Effector memory CD4-positive, alpha-beta T cell (primary cell): ENCODE measurements around the gene SGMS1.
"Not testable (repeated sequence)": the region's sequence is repeated elsewhere in the genome, so short reads cannot be mapped to it uniquely, and the experiment has no call there.

Experiments used
- DNase-seq, 3 donors: peaks; one replicate each; pipeline ENCODE4 v3.0.0-alpha.2; 2020
- H3K27ac ChIP-seq: 2 replicates; pipeline ENCODE4 v1.7.0; 2013; ENCODE audit warnings: mild to moderate bottlenecking, low read length, moderate library complexity; ENCODE audit not compliant: insufficient read depth, poor library complexity, severe bottlenecking
- H3K27me3 ChIP-seq: replicated peaks from 2 replicates; pipeline ENCODE4 v1.7.0; 2013; ENCODE audit warnings: mild to moderate bottlenecking, low read length; ENCODE audit not compliant: insufficient read depth, control insufficient read depth, poor library complexity, severe bottlenecking
- H3K36me3 ChIP-seq: 2 replicates; pipeline ENCODE4 v1.7.0; 2013; ENCODE audit warnings: mild to moderate bottlenecking, low read length, moderate library complexity; ENCODE audit not compliant: control insufficient read depth, insufficient read depth
- H3K4me1 ChIP-seq: 2 replicates; pipeline ENCODE4 v1.7.0; 2013; ENCODE audit warnings: low read length, mild to moderate bottlenecking; ENCODE audit not compliant: control insufficient read depth, insufficient read depth, poor library complexity, severe bottlenecking
- H3K4me3 ChIP-seq: 2 replicates; pipeline ENCODE4 v1.7.0; 2013; ENCODE audit warnings: low read length, low read depth, mild to moderate bottlenecking; ENCODE audit not compliant: insufficient read depth, poor library complexity, severe bottlenecking
- H3K9me3 ChIP-seq: 2 replicates; pipeline ENCODE4 v1.7.0; 2013; ENCODE audit warnings: mild to moderate bottlenecking, low read length, moderate library complexity; ENCODE audit not compliant: control insufficient read depth

The SGMS1 gene

GRCh38 chr10:50503661-50504320 lies 120.0 kb downstream of the SGMS1 start:
- Histone ChIP-seq H3K4me1 (peaks cover 12% of the 10 kb centered on the region), H3K27me3 (no peaks in the 10 kb centered on the region), H3K27ac (no peak overlapping the region), H3K9me3 (no peaks in the 10 kb centered on the region), H3K4me3 (no peak overlapping the region), H3K36me3 (no peaks in the 10 kb centered on the region)
- DNase-seq: no peak

GRCh38 chr10:50503156-50503555 lies 120.6 kb downstream of the SGMS1 start:
- not testable (repeated sequence) for H3K27ac ChIP-seq, H3K4me1 ChIP-seq, H3K9me3 ChIP-seq, H3K4me3 ChIP-seq, H3K27me3 ChIP-seq, H3K36me3 ChIP-seq, DNase-seq

GRCh38 chr10:50501924-50502452 lies 121.8 kb downstream of the SGMS1 start:
- DNase-seq: no peak
- Histone ChIP-seq H3K4me3 (no peak overlapping the region), H3K27me3 (no peaks in the 10 kb centered on the region), H3K9me3 (no peaks in the 10 kb centered on the region), H3K27ac (no peak overlapping the region), H3K36me3 (no peaks in the 10 kb centered on the region), H3K4me1 (peaks cover 8% of the 10 kb centered on the region)

- peaks cover 8% of the 10 kb centered on the region for H3K4me1 ChIP-seq
- DNase-seq: no peak
- H3K27ac ChIP-seq: no peak overlapping the region
- H3K27me3 ChIP-seq: no peaks in the 10 kb centered on the region
- no peaks in the 10 kb centered on the region for H3K36me3 ChIP-seq
- H3K4me3 ChIP-seq: no peak overlapping the region
- no peaks in the 10 kb centered on the region for H3K9me3 ChIP-seq
Measured at GRCh38 chr10:50501478-50501877, 122.3 kb downstream of the SGMS1 start.

- Histone ChIP-seq H3K36me3 (no peaks in the 10 kb centered on the region), H3K27ac (no peak overlapping the region), H3K27me3 (no peaks in the 10 kb centered on the region), H3K4me1 (peaks cover 8% of the 10 kb centered on the region), H3K4me3 (no peak overlapping the region), H3K9me3 (no peaks in the 10 kb centered on the region)
- no peak for DNase-seq
Measured at GRCh38 chr10:50498465-50498864, 125.3 kb downstream of the SGMS1 start.

GRCh38 chr10:50497758-50498157 lies 126.0 kb downstream of the SGMS1 start:
- no peaks in the 10 kb centered on the region for H3K9me3 ChIP-seq
- H3K27me3 ChIP-seq: no peaks in the 10 kb centered on the region
- no peak overlapping the region for H3K4me3 ChIP-seq
- H3K36me3 ChIP-seq: no peaks in the 10 kb centered on the region
- no peak for DNase-seq
- no peak overlapping the region for H3K27ac ChIP-seq
- H3K4me1 ChIP-seq: peaks cover 8% of the 10 kb centered on the region

- no peak for DNase-seq
- Histone ChIP-seq H3K9me3 (no peaks in the 10 kb centered on the region), H3K36me3 (no peaks in the 10 kb centered on the region), H3K27me3 (no peaks in the 10 kb centered on the region), H3K27ac (no peak overlapping the region), H3K4me3 (no peak overlapping the region), H3K4me1 (no peaks in the 10 kb centered on the region)
Measured at GRCh38 chr10:50496228-50496627, 127.5 kb downstream of the SGMS1 start.

- no peak for DNase-seq
- H3K27me3 ChIP-seq: no peaks in the 10 kb centered on the region
- H3K4me1 ChIP-seq: no peaks in the 10 kb centered on the region
- H3K9me3 ChIP-seq: no peaks in the 10 kb centered on the region
- no peak overlapping the region for H3K27ac ChIP-seq
- H3K4me3 ChIP-seq: no peak overlapping the region
- H3K36me3 ChIP-seq: no peaks in the 10 kb centered on the region
Measured at GRCh38 chr10:50490241-50490640, 133.5 kb downstream of the SGMS1 start.

- H3K27ac ChIP-seq, H3K4me1 ChIP-seq, H3K9me3 ChIP-seq, H3K4me3 ChIP-seq, DNase-seq, H3K27me3 ChIP-seq, H3K36me3 ChIP-seq: not testable (repeated sequence)
Measured at GRCh38 chr10:50484550-50484949, 139.2 kb downstream of the SGMS1 start.

- Histone ChIP-seq H3K4me1 (no peaks in the 10 kb centered on the region), H3K27ac (no peak overlapping the region), H3K9me3 (no peaks in the 10 kb centered on the region), H3K27me3 (no peaks in the 10 kb centered on the region), H3K4me3 (no peak overlapping the region), H3K36me3 (no peaks in the 10 kb centered on the region)
- no peak for DNase-seq
Measured at GRCh38 chr10:50480054-50481007, 143.4 kb downstream of the SGMS1 start.
